Body of pancreas (tissue), 4 donors: ENCODE results near the gene RAB20. TPM values are rescaled to one million over a fixed set of nuclear protein-coding genes. Genes with fewer than 3 reads are reported as not detected.
"Not testable (repeated sequence)": the region's sequence is repeated elsewhere in the genome, so short reads cannot be mapped to it uniquely, and the experiment has no call there.

Experiments
- ATAC-seq: fragments of 150-250 bp; one replicate; pipeline ENCODE4 v1.9.1; 2016
- DNase-seq, 4 donors: peaks; one replicate each; pipeline ENCODE4 v3.0.0-alpha.2; 2019
- H3K27ac ChIP-seq, 4 donors: fragments of 200-600 bp; sonication (generic); 1 replicate in 3 of 4; 2 replicates in 1 of 4; pipeline versions ENCODE4 v1.5.1 to v1.6.1; 2016 to 2019; ENCODE audit warnings: mild to moderate bottlenecking in 1 of 4, mixed read lengths in 1 of 4, moderate library complexity in 1 of 4
- H3K27me3 ChIP-seq, 2 donors: fragments of 200-600 bp; sonication (generic); one replicate each; pipeline ENCODE4 v1.6.0; 2016; ENCODE audit warnings: mild to moderate bottlenecking in 1 of 2
- H3K36me3 ChIP-seq, 2 donors: fragments of 200-600 bp; sonication (generic); replicated peaks in 1 of 2; 2 replicates each; pipeline ENCODE4 v1.5.1; 2016; ENCODE audit warnings: low read depth in 2 of 2; ENCODE audit not compliant: insufficient read depth in 1 of 2
- H3K4me1 ChIP-seq: fragments of 200-600 bp; sonication (generic); one replicate; pipeline ENCODE4 v1.6.0; 2016
- H3K4me3 ChIP-seq, 2 donors: fragments of 200-600 bp; sonication (generic); 1 replicate in 1 of 2; 2 replicates in 1 of 2; pipeline ENCODE4 v1.5.1; 2016 to 2019
- H3K9me3 ChIP-seq, 3 donors: fragments of 200-600 bp; sonication (generic); 1 replicate in 2 of 3; 2 replicates in 1 of 3; pipeline ENCODE4 v1.5.1; 2016
- POLR2A ChIP-seq, 3 donors: fragments of 450-650 bp; IDR thresholded peaks; one replicate each; pipeline ENCODE4 v1.6.1; 2016; ENCODE audit warnings: antibody characterized with exemption in 3 of 3, mild to moderate bottlenecking in 2 of 3
- WGBS, 2 donors: methylation state at CpG; one replicate each; pipeline ENCODE4 v1.1.5; 2017; 5-methylcytosine and 5-hydroxymethylcytosine counted together
- intact Hi-C: fragments of 100-400 bp; cut with DNase I; formaldehyde crosslinking; loops from one replicate; pipeline ENCODE4 v1.15.1; 2023
- total RNA-seq, 2 donors: library from RNA; depleted of rRNA; stranded (reverse); fragments of >200 nt; gene quantifications; one replicate each; pipeline ENCODE4 v1.1.0, GENCODE V29; 2016
- TF ChIP-seq, protein P1 (sequence below), 7 experiments: fragments of 450-650 bp in 4 of 7; fragments of 200-600 bp in 3 of 7; sonication (generic) in 3 of 7; IDR thresholded peaks; one replicate each; pipeline ENCODE4 v1.5.1; 2016 to 2019; ENCODE audit warnings: antibody characterized with exemption in 7 of 7

RAB20 gene
- total RNA-seq, 2 donors from 2014 or later, result 23.1 to 35.5 TPM

DNA sequence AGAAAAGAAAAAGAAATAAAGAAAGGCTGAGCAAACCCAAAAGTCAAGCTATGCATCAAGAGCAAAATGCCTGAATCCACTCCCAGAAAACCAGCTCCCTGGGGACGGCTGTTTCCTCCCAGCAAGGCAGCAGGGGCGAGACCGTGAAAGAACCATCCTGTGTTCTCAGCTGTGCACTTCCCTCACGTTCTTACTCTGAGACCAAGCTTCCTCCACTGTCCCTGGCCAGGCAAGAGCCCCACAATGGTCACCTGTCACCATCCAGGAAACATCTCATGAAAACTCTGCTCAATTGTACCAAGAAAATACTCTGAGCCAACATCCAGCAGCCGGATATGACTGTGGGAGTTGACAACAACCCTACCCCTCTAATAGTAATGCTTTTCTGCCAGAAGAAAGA is 22.9 kb downstream of the RAB20 start:
- no peak overlapping the region for H3K4me3 ChIP-seq
- intact Hi-C loops, result no loop called here
- H3K27ac ChIP-seq, result peak overlapping the region in 3 of 4 donors; percentile 43 to 82 (median 56)
- WGBS, 2 donors, result 2 to 8% methylated on average over 3 to 5 of the region's 5 CpGs
- TF ChIP-seq, protein P1, sequence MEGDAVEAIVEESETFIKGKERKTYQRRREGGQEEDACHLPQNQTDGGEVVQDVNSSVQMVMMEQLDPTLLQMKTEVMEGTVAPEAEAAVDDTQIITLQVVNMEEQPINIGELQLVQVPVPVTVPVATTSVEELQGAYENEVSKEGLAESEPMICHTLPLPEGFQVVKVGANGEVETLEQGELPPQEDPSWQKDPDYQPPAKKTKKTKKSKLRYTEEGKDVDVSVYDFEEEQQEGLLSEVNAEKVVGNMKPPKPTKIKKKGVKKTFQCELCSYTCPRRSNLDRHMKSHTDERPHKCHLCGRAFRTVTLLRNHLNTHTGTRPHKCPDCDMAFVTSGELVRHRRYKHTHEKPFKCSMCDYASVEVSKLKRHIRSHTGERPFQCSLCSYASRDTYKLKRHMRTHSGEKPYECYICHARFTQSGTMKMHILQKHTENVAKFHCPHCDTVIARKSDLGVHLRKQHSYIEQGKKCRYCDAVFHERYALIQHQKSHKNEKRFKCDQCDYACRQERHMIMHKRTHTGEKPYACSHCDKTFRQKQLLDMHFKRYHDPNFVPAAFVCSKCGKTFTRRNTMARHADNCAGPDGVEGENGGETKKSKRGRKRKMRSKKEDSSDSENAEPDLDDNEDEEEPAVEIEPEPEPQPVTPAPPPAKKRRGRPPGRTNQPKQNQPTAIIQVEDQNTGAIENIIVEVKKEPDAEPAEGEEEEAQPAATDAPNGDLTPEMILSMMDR (IDR thresholded peaks at IDR 0.05), result no peak
- TF ChIP-seq POLR2A (IDR thresholded peaks at IDR 0.05), result peak in 1 of 3 donors; percentile 24
- H3K4me1 ChIP-seq, result peaks cover 68% of the 10 kb centered on the region
- no peaks in the 10 kb centered on the region for H3K36me3 ChIP-seq
- peak; percentile 67 for ATAC-seq
- peak; percentile 64 to 87 (median 83) for DNase-seq
- no peaks in the 10 kb centered on the region for H3K27me3 ChIP-seq
- no peaks in the 10 kb centered on the region for H3K9me3 ChIP-seq

GRCh38 chr13:110536006-110536693 is 25.4 kb downstream of the RAB20 start:
- no peak overlapping the region for H3K4me3 ChIP-seq
- WGBS, 2 donors, result 70 to 85% methylated on average over 17 to 18 of the region's 18 CpGs
- peak overlapping the region in 2 of 4 donors; percentile 5 to 35 for H3K27ac ChIP-seq
- ATAC-seq, result no peak
- H3K9me3 ChIP-seq, result no peaks in the 10 kb centered on the region
- peak in 1 of 4 donors; percentile 75 for DNase-seq
- intact Hi-C loops, result no loop called here
- no peaks in the 10 kb centered on the region for H3K36me3 ChIP-seq
- H3K4me1 ChIP-seq, result peaks cover 58% of the 10 kb centered on the region
- TF ChIP-seq, protein P1 (IDR thresholded peaks at IDR 0.05), result no peak
- no peak for TF ChIP-seq POLR2A (IDR thresholded peaks at IDR 0.05)
- no peaks in the 10 kb centered on the region for H3K27me3 ChIP-seq

DNA sequence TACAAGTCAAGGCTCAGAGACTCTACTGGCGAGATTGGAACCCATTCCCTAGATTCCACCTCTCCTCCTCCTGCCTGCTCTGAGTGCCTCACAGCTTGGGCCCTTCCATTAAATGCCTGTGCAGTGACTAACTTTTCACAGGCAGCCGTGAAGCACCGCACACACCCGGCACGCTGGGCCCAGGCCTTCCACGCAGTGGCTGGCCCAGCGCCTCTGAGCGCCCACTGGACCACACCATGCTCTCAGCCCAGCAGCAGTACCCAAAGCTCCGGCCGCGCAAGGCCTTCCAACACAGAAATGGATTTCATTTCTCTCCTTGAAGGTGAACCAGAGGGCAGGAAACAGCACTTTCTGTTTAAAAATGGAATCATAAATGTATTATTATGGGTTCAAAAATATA is 26.0 kb downstream of the RAB20 start:
- 89 to 94% methylated on average over 3 to 11 of the region's 11 CpGs for WGBS, 2 donors
- ATAC-seq (no peak), DNase-seq (no peak)
- no peaks in the 10 kb centered on the region for H3K36me3 ChIP-seq
- no peak overlapping the region for H3K4me3 ChIP-seq
- no peaks in the 10 kb centered on the region for H3K9me3 ChIP-seq
- H3K4me1 ChIP-seq, result peaks cover 52% of the 10 kb centered on the region
- intact Hi-C loops, result no loop called here
- peak overlapping the region in 1 of 4 donors; percentile 35 for H3K27ac ChIP-seq
- H3K27me3 ChIP-seq, result no peaks in the 10 kb centered on the region
- TF ChIP-seq, protein P1 (IDR thresholded peaks at IDR 0.05), result no peak
- no peak for TF ChIP-seq POLR2A (IDR thresholded peaks at IDR 0.05)

GRCh38 chr13:110533771-110534670 is 27.5 kb downstream of the RAB20 start:
- peaks cover 47% of the 10 kb centered on the region for H3K4me1 ChIP-seq
- no peak for DNase-seq
- ATAC-seq, result no peak
- no peak overlapping the region for H3K27ac ChIP-seq
- intact Hi-C loops, result no loop called here
- H3K36me3 ChIP-seq, result no peaks in the 10 kb centered on the region
- H3K4me3 ChIP-seq, result no peak overlapping the region
- H3K27me3 ChIP-seq, result no peaks in the 10 kb centered on the region
- 88 to 92% methylated on average over 10 to 16 of the region's 16 CpGs for WGBS, 2 donors
- TF ChIP-seq, protein P1 (IDR thresholded peaks at IDR 0.05), result no peak
- TF ChIP-seq POLR2A (IDR thresholded peaks at IDR 0.05), result no peak
- H3K9me3 ChIP-seq, result no peaks in the 10 kb centered on the region

GRCh38 chr13:110532258-110532657 is 29.3 kb downstream of the RAB20 start:
- H3K27me3 ChIP-seq, H3K4me3 ChIP-seq, H3K9me3 ChIP-seq, DNase-seq, ATAC-seq, intact Hi-C loops, H3K36me3 ChIP-seq: not testable (repeated sequence)
- Histone ChIP-seq H3K4me1 (peaks cover 47% of the 10 kb centered on the region), H3K27ac (peak overlapping the region in 2 of 4 donors; percentile 21 to 58)
- 58 to 61% methylated on average over 2 of the region's 2 CpGs for WGBS, 2 donors
